HG03432 (cell line): ENCODE results near the gene SOCS7.

Experiments used
- ATAC-seq: cut with Tn5 transposase; IDR thresholded peaks from one replicate; pipeline ENCODE4 v1.9.1; 2021; ENCODE audit warnings: mild to moderate bottlenecking, moderate library complexity; ENCODE audit not compliant: unreplicated experiment

The SOCS7 gene

DNA sequence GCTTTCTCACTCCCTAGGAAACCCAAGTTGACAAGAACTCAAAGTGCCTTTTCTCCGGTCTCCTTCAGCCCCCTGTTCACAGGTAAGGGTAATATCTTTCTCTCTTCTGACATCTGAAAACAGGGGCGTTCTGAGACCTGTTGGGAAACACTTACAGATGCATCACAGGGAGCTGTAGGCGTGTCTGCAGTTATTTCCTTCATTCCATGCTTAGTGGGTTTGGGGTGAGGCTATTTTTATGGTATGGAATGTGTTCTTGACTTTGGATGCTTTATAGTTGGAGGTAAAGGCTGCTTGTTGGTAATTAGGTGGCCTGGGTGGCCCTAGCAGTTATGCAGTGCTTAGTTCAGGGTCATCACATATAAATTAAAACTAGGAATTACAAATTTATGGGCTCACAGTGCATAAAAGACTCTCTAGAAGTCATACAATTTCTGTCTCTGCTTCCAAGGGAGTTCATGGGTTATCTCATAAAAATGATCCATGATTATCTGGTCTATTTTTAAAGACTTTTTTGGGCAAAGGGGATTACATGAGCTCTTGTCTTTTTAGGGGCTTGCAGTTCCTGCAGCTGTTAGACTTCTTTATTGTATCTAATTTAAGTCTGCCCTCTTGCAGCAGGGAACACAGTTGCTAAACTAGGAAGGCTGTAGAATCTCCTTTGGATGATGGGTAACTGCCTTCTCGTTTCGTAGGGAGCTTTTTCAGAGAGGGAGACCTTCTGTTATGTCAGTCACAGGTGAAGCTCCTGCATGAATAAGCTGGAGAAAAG, 10.2 kb downstream of the SOCS7 start:
- no peak for ATAC-seq

DNA sequence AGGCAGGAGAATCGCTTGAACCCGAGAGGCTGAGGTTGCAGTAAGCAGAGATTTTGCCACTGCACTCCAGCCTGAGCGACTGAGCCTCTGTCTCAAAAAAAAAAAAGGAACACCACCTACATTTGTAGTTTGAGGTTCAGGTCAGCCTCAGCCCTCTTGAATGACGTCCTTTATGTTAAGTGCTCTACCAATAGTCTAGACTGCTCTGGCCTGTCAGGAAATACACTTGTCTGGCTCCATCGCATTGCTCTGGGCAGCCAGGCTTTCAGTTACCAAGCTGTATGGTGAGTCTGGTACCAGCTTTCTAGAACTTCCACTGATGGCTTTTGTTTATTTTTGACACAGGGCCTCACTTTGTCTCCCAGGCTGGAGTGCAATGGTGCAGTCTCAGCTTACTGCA, 11.4 kb downstream of the SOCS7 start:
- no peak for ATAC-seq

DNA sequence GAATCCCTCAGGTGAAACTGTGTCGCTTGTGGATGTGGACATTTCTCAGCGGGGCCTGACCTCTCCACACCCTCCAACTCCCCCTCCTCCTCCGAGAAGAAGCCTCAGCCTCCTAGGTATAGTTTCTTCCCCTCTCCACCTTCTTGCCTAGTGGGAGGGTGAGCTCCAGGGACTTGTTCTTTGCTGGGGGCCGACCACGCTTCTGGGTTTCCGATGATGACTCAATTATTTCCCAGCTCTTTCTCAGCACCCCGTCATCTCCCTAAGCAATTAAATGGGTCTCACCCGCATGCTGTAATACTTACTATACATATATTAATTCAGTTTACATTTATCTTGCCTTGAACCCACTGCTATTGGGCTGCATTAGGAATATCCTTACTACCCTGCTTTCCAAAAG, 13.1 kb downstream of the SOCS7 start:
- ATAC-seq = no peak

DNA sequence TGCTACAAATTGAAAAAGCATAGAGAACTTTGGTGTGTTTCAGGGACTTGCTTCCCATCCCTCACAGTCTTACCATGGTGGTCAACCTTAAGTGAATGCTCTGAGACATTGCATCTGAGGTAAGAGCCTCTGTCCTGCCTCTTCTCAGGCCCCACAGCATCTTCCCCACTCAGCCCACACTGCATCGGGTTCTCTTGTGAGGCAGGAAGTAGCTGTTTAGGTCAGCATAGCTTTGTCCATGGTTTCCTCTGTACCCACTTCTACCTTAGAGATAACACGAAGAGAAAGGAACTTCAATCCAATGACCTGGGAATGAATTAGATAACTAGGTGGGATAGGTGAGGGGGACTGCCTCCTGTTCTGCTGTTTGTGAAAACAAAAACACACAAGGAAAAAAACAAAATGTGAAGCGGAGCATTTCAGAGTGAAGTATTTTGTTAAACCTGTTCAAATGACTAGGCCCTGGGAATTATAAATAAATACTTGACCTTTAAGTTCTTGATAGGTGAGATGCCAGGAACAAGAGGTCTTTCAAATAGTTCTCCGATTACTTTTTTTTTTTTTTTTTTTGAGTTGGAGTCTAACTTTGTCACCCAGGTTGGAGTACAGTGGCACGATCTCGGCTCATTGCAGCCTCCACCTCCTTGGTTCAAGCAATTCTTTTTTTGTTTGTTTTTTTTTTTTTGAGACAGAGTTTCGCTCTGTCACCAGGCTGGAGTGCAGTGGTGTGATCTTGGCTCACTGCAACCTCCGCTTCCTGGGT, 17.7 kb downstream of the SOCS7 start:
- ATAC-seq = no peak

DNA sequence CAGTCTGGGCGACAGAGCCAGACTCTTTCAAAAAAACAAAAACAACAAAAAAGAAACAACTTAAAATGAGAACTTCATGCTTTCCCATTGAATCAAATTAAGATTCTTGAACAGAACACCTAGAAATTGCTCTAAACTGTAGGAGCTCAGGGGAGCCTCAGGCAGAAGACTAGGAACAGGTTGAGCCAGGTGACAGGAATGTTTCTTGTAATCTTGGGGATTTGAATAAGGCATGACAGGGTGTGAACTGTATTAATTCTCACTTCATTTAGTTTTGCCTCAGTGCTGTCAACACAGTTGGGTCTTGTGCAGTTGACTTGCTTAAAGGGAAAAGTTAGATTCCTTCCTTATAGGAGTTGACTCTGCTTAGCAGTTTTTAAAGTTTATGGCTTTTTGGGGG, 27.8 kb downstream of the SOCS7 start:
- ATAC-seq = no peak

DNA sequence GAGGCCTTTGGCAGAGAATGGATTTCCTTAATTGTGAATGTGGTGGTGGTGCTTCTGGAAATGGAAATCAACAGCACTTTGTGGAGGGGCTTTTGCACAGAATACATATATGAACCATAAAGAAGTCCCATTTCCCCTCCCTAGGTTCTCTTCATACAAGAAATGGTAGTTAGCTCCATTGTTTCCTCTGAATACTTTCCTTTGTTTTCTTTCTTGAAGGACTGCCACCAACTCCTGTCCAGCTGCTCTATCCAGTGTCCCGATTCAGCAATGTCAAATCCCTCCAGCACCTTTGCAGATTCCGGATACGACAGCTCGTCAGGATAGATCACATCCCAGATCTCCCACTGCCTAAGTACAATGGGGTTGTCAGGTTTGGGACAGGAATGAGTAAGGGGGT, 43.4 kb downstream of the SOCS7 start:
- ATAC-seq = no peak

DNA sequence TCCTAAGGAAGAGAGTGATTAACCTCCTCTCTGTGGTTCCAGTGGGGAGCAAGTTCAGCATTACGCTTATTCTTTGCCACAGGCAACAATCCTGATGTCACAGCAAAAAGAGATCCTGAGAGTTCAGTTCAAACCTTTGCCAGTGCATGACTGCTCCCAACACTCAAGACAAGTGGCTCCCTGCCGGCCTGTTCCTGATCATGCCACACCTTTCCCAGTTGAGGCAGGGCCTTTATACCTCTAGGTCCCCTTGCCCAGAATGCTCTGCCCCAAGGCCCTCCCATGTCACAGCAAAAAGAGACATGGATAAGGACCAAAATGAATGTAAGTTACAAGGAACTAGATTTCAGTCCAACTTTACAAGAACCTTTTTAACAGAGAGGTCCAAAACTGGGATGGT, 45.6 kb downstream of the SOCS7 start:
- ATAC-seq = no peak

DNA sequence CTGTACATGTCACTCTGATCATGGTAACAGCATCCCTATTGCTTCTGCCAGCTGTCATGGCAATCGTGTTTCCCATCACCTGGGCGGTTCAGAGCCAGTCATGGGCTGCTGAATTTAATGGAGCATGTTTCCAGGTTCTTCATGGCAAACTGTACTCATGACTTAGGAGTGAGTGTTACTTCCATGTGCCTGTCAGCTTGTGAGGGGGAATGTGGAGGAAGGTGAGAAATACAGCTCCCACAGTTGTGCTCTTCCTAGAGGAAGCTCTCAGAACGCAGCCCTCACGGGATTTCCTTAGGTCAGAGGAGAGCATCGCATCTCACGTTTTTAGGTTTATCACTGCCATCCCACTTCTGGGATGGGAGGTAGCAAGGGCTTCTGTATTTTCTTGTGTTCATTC, 48.6 kb downstream of the SOCS7 start:
- ATAC-seq = no peak

DNA sequence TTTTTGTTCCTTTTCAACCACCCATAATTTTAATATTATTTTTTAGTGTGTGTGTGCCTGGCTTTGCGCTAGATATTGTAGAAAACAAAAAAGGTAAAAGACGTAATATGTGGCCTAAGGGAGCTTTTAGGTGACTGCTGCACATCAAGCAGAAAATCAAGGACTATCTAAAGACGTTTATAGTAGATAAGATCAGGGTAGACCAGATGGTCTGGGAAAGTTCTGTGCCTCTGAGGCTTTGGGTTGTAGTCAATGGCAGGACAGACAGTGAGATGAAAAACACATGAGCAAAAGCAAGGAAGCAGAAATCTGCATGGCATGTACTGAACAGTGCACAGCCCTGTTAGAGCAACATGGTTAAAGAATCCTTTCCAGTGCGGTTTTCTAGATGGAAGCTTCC, 49.8 kb downstream of the SOCS7 start:
- no peak for ATAC-seq

DNA sequence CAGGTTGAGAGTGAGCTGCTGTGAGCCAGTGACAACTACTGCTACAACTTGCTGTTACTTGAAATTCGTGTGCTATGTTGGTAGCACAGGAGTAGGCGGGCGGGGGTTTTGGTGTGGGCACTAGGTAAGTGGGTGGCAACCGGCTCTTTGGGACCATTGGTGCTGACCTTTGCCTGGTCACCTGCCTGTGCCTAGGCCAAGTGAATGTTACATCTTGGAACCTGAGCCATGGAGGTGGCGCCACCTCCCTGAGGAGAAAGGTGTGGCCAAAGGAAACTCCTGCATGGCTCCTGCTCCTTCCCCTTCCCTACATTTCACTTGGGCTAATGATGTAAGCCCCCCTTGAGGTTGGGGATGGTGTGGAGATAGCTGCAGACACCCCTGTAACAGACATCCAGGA, 51.3 kb downstream of the SOCS7 start:
- no peak for ATAC-seq

DNA sequence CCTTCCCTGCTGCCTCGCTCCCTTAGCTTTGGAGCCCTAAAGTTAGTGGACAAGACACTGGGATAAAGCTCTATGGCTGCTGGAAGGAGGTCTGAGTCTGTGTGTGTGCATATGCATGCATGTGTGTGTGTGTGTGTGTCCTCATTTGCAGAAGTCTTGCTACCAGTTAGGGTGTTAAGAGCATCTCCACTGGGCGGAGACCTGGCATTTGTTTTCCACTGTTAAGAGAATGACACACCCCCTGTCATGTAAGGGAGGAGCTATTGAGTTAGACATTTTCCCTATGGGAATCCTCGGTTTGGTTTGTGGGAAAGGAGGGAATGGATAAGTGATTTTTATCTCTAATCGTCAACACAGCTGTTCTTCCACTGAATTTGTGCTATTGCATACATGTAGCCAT, 51.8 kb downstream of the SOCS7 start:
- ATAC-seq = no peak

DNA sequence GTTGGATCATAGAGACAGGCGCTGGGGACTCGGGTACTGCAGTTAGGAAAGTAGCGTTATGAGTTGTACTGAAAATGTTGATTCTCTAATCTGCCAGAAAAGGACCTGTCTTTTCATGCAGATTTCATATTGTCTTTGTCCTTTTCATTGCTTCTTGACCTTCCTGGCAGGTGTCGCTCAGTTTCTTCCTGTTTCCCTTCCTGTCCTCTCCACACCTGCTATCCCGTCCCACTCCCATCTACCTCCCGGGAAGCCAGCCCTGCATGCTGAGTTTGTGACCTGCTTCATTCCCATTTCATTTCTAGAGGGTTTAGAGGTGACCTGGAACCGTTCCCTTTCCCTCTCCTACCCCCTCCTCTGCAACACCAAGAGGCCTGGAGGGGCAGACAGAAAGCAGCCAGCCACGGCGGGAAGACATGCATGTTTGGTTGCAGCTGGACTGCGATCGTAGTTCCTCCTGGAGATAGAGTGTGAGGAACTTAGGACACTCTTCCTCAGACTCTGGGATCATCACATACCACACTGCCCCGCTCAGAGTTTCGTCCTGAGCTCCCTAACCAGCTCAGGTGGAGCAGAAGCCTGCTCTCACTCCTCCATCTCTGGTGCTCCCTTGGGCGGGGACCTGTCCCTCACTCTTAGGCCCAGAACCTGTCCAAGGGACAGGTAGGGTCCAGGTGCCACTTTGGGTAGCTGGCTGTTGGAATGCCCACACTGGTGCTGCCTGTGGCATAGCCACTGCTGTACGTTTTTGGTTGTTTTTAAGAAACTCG, 52.7 kb downstream of the SOCS7 start:
- no peak for ATAC-seq

DNA sequence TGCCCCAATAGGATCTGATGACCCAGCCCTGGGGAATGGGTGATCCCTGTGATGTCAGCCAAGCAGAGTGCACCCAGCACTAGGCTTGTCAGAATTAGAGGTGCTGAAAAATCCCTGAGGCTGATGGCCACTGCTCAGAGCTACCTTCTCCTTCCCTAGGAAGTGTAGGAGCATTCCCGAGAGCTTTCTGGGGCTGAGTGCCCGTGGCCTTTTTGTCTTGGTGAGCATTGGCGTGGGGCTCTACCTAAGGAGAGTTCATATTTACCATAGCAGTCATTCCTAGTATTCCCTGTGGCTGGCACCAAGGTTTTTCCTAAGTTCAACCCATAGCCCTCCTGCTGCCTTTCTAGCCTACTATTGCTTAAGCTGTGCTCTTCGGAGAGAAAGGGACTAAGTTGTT, 54.0 kb downstream of the SOCS7 start:
- ATAC-seq = no peak

DNA sequence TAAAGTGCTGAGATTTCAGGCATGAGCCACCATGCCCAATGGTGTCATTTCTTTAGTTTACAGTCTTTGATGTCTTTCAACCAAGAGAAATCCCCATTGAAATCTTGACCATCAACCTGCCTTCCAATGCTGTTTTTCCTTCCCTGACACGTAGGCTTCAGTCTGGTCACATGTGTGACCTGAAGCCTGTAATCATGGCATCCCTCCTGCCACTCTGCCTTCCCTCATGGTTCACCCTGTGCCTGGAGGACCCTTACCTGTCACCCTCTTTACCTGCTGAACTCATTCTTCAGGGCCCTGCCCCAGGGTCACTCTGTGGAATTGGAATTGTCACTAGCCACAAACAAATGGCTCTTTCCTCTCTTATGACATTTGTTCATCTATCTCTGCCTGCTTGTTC, 58.6 kb downstream of the SOCS7 start:
- ATAC-seq = no peak

DNA sequence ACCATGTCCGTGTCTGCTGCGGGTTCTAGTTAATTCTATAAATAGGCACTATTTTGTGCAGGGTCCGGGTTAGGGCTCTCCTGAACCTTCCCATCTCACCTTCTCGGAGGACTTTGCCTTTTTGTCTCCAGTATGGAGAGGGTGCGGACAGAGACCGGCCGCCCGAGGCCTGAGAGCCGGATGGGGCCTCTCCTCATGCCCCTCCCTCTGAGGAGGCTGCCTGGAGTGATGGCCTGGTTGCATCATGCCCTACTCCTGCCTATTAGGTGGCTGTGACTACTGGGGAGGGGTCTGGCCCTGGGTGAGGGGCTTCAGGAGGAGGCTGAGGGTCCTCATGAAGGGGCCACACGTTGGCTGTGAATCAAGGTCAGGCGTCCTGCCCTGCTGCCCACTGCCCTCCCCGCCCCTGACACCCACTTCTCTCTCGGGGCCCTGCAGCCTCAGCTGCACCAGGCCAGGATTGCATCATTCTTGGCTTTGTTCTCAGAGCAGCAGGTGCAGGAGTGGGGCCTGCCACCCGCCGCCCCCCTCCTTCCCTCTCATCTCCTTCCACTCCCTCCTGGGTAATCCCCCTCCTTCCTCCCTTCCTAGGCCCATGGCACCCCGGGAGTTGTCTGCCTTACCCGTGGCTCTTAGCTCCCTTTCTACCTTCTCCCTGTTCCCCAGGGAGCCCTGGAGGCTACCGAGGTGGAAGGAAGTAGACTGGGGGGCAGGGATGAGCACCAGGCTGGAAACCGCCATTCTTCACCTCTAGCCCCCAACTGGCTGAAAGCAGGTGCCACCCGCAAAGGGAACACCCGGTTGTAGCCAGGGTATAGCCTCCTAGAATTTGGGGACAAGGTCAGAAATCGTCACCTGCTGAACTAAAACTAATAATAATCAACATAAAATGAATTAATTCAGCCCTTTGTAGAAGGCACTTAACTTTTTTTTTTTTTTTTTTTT, 63.9 kb downstream of the SOCS7 start:
- ATAC-seq = no peak

DNA sequence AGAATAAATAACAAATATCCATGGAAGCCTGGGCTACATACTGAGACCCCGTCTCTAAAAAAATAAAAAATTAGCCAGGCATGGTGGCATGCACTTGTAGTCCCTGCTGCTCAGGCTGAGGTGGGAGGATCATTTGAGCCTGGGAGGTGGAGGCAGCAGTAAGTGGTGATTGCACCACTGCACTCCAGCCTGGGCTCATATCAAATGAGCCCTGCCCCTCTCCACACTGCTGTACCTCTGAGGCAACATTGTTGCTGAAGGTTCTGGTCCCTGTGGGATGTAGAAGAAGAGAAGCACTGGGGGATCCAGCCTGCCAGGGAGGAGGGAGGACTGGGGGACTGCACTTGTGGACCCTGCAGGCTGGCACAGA, 65.2 kb downstream of the SOCS7 start:
- no peak for ATAC-seq

DNA sequence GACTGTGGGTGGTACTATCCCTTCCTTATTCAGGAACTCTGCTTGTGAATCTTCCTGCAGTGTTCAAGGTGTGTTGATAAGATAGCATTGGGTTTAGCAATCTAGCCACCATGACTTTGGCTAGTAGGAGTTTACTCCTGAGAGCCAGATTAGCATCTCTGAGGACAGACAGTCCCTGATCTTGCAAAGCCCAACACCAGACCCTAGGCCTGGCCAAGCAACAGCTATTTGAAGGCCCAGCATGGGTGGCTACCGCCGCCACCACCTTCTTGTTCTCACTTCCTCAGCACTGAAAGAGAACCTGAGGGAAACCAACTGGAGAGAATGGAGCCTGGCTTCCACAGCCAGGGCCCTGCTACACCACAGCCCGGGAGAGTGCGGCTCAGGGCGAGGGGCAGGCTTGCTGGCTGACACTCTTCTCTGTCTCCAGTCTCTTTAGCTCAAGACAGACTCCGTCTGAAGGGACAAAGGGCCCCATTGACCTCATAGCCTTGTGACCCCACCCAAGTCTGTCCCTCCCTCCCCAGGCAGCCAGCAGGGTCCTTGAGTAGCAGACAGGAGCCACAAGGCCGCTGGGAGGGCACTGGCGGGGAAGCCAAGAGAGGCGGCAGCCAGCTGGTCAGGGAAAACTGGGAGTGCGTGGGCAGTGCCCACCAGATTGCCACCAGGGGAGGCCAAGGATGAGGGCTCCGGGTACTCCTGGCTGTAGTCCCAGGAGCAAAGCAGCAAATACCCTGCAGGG, 65.7 kb downstream of the SOCS7 start:
- no peak for ATAC-seq

DNA sequence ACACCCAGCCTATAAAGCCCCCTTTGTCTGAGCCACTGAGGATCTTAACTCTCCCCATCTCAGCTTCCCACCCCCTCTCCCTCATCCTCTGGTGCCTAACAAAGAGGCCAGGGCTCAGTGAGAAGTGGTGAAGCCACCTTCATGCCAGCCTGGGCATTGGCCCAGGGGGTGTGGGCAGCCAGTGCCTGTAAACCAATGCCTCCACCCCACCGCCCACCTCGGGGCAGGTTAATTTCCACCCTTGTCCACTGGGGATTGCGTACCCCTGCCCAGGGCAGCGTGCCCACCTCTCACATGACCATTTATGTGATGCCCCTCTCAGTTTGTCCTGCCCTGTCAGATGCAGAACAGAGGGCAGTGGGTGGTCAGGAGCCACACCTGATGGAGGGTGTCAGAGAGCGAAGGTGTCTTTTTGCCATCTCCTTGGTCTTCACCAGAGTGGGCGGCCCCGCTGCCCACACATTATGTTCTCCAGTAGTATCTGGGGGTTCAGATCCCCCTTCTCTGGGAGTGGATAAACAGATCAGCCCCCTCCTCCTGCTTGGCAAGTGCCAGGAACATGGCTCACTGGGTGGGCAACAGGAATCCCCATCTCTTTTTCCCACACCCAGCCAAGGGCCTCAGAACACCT, 66.5 kb downstream of the SOCS7 start:
- ATAC-seq = no peak

DNA sequence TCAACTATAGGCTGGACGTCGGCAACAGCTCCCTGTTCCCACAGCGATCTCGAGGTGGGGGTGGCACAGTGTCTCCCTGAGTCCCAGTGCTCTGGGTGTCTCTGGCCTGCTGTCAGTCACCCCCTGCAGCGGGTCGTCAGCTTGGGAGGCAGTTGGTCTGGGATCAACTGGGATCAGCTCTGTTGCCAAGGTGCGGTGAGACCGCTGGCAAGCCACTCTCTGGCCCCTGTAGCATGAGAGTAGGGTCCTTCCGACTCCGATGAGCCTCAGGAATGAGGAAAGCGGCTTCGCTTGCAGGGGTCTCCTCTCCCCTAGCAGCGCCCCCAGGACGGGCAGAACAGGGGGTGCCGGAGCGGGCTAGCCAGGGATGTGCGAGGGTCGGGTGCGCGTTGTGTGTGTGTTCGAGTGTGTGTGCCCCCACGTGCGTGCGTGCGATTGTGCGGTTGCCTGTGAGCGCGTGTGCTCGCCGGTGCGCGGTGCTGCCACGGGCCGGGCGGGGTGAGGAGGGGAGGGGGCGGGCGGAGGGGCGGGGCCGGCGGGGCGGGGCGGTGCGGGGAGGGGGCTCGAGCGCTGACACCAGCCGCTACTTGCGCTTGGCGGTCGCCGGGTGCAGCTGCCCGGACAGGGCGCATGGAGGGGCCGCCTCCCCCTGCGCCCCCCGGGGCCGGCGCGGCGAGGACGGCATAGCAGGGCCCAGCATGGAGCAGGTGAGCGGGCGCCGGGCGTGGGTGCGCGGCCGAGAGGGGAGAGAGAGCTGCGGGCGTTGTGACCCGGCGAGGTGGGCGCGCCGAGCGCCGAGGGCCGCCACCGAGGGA, 67.3 kb downstream of the SOCS7 start:
- no peak for ATAC-seq
